Stimulated activated CD4-positive, alpha-beta T cell treated with anti-CD3 and anti-CD28 coated beads, Interleukin-1b, Interleukin-23, amount 100 ng/mL, for 4 hours (primary cell): ENCODE results near the gene CSPG4.
"Not testable (repeated sequence)": the region's sequence is repeated elsewhere in the genome, so short reads cannot be mapped to it uniquely, and the experiment has no call there.

Experiments used
- DNase-seq, 2 donors: peaks; one replicate each; pipeline ENCODE4 v3.0.0-alpha.2; 2020; ENCODE audit warnings: low read depth in 2 of 2

Gene CSPG4, protein sequence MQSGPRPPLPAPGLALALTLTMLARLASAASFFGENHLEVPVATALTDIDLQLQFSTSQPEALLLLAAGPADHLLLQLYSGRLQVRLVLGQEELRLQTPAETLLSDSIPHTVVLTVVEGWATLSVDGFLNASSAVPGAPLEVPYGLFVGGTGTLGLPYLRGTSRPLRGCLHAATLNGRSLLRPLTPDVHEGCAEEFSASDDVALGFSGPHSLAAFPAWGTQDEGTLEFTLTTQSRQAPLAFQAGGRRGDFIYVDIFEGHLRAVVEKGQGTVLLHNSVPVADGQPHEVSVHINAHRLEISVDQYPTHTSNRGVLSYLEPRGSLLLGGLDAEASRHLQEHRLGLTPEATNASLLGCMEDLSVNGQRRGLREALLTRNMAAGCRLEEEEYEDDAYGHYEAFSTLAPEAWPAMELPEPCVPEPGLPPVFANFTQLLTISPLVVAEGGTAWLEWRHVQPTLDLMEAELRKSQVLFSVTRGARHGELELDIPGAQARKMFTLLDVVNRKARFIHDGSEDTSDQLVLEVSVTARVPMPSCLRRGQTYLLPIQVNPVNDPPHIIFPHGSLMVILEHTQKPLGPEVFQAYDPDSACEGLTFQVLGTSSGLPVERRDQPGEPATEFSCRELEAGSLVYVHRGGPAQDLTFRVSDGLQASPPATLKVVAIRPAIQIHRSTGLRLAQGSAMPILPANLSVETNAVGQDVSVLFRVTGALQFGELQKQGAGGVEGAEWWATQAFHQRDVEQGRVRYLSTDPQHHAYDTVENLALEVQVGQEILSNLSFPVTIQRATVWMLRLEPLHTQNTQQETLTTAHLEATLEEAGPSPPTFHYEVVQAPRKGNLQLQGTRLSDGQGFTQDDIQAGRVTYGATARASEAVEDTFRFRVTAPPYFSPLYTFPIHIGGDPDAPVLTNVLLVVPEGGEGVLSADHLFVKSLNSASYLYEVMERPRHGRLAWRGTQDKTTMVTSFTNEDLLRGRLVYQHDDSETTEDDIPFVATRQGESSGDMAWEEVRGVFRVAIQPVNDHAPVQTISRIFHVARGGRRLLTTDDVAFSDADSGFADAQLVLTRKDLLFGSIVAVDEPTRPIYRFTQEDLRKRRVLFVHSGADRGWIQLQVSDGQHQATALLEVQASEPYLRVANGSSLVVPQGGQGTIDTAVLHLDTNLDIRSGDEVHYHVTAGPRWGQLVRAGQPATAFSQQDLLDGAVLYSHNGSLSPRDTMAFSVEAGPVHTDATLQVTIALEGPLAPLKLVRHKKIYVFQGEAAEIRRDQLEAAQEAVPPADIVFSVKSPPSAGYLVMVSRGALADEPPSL (N-terminal part only)

DNA sequence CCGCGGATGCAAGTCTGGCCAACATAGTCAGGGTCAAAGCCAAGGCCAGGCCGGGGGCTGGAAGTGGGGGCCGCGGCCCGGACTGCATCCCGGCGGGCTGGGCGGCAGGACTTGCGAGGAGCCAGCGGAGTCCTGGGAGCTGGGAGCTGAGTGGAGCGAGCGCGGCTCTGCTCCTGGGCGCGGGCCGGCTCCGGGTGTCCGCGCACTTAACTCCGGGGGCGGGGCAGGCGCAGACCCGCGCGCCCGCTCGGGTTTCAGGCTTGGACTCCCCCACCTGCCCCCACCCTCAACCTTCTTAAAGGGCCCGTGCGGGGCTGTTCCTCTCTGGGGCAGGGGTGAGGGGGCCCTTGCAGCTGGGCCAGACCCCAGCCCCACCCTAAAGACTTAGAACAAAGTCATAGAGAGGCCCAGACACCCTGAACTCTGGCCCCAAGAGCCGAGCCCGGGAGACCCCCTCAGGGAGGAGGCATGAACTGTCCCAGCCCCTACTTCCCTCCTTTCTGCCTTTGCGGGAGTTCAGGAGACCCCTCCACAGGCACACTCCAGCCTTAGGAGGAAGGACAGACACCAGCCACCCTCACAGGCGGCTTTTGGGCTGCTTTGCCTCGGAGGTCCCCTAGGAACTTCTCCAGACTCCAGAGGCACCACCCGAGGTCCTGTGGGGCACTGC lies at the start of gene CSPG4:
TSS of gene CSPG4 (minus strand) at position 181 of the 670 bp plus-strand sequence. CDS start at position 88, 93 bp downstream.
- DNase-seq: no peak

- DNase-seq: not testable (repeated sequence)
Observed at GRCh38 chr15:75762357-75762718, 49.7 kb upstream of the CSPG4 start.

DNA sequence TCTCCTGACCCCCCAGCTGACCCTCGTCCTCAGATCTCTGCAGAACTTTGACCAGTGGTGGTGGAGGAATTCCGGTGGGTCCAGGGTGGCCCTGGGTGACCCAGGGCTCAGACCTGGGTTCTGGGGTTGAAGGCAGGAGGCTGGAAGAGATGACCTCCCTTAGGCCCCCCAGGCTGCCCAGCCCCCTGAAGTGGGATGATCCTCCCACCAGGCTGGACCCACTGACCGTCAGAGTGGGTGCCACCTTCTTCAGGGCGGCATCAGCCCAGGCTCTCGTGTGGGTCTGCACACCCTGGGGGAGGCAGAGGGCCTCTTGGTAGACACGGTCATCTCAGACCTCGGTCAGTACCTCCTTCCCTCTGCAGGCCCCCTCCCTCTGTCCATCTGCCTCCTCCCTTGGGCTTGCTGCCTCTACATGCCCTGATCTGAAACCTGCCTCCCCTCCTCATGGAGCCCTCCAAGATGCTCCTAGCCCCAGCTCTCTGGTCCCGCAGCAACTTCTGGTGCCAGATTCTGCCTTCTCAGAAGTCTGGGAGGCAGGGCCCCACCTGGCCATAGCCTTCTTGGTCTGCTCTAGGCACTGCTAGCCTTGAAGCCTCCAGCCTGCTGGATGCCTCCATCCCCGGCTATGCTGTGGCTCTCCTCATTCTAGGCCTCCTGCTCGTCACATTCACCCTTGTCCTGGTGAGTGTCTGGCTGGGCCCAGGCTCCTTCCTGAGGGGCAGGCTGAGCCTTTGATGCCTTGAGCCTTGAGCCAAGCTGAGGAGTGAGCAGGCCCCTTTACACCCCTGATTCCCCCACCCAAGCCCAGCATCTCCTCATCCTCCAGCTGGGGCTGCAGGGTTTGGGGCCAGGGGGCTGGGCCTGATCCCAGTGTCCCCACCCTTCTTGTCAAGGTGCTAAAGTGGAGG lies 49.1 kb upstream of the CSPG4 start:
- no peak for DNase-seq

GRCh38 chr15:75760704-75761435 lies 48.2 kb upstream of the CSPG4 start:
- no peak for DNase-seq

GRCh38 chr15:75760131-75760520 lies 47.5 kb upstream of the CSPG4 start:
- DNase-seq: not testable (repeated sequence)

DNA sequence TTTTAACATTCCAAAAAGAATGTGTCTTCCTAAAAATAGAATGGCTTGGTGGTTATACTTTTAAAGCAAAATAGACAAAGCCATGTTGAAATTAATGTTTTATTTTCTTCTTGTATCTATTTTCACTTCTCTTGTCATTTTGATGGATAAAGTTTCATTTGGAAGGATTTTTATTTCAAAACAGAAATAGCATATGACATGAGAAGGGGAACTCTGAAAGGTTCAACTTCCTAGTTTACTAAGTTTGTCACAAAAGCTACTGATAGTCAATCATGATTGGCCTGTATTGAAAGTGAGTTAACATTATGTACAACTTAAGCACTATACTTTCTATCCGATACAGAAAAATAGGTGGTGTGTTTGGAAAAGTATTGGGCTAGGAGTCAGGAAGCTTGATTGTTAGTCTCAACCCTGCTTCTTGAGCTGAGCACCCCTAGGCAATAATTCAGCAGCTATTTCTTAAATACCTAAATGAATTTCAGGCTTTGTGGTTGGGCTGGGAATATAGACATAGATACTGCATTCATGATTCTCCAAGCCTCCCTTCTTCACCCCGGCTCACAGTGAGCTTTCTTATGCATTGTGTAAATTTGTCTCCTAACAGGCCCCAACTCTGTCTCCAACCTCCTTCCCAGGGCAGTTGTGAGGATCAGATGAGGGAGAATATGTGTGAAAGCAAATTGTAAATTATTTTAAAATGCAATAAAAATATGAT lies 46.9 kb upstream of the CSPG4 start:
- DNase-seq: no peak

DNA sequence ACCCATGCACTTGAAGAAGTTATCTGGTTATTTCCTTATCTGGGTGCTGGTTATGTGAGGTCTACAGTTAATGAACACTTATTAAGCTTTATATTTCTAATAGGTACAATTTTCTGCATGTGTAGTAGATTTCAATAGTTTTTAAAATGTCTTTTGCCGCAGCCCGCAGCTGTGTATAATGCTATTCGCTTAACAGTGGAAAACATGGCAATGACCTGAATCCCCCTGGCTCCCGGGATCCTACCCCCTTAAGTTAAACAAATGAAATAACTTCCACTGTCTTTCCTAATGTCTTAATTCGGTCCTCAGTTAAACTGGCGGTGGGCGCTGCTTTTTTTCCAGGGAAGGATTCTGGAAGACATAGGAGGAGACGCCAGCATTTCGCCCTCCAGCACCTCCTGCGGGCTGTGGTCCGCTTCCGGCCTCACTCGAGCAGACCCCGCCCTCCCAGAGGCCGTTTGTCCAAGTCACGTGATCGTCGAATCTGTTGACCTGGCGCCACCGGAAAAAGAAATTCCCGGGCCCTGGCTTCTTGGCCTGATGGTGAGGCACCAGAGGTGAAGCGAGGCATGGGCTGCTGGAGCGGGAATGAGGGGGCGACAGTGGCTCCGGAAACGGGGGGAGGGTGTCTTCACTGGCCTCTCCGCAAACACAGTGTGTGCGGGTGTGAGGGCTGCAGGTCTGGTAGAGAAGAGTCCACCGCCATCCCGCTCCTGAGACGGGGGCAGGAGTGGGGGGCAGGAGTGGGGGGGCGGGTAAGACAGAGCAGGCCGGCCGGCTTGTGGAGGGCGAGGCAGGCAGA lies 45.6 kb upstream of the CSPG4 start:
- DNase-seq: peak; percentile 8 to 46

GRCh38 chr15:75754871-75755270 lies 42.2 kb upstream of the CSPG4 start:
- DNase-seq: not testable (repeated sequence)

DNA sequence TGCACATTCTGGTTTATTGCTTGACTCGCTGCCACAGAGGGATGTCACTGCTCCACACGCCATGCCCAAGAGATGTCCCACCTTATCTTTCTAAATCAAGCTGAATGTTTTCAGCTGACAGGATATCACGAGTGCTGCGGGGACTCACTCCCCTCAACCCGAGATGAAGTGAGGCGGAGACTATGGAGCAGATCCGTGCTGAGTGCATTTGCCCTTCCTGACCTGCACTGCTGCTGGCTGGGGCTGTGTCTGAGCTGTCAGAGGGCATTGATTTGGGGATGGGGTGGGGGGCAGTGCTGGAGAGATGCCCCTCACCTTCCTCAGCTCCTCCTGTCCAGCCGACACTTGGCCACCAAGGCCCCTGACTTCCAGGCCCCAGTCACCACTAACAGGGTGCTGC lies 40.5 kb upstream of the CSPG4 start:
- no peak for DNase-seq

GRCh38 chr15:75751891-75752290 lies 39.2 kb upstream of the CSPG4 start:
- DNase-seq: no peak

- DNase-seq: no peak
Observed at GRCh38 chr15:75751116-75751875, 38.6 kb upstream of the CSPG4 start.

- no peak for DNase-seq
Observed at GRCh38 chr15:75750261-75751050, 37.8 kb upstream of the CSPG4 start.

- DNase-seq: no peak
Observed at GRCh38 chr15:75749820-75750219, 37.2 kb upstream of the CSPG4 start.

GRCh38 chr15:75748882-75749281 lies 36.2 kb upstream of the CSPG4 start:
- not testable (repeated sequence) for DNase-seq

GRCh38 chr15:75747121-75747520 lies 34.5 kb upstream of the CSPG4 start:
- not testable (repeated sequence) for DNase-seq

DNA sequence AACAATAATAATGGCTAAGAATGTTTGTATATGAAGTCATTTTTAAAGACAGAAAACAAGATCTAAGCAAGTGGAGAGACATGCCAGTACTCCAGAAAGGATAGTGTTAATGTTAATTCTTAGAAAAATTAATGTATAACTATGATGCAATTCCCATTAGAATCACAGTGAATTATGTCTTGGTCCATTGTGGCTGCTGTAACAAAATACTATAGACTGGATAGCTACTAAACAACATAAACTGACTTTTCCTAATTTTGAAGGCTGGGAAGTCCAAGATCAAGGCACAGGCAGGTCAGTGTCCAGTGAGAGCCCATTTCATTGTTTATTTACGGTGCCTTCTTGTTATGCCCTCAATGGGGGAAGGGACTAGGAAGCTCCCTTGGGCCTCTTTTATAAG lies 32.7 kb upstream of the CSPG4 start:
- DNase-seq: no peak
